GM21360 (cell line): ENCODE data around the gene WRAP53.

ENCODE experiments used
- ATAC-seq: cut with Tn5 transposase; IDR thresholded peaks from one replicate; pipeline ENCODE4 v1.9.1; 2021; ENCODE audit warnings: mild to moderate bottlenecking, moderate library complexity; ENCODE audit not compliant: unreplicated experiment

WRAP53 gene

GRCh38 chr17:7677388-7678067 is 10.7 kb upstream of the WRAP53 start:
- ATAC-seq, result no peak

- ATAC-seq, result no peak
Measured at GRCh38 chr17:7684851-7685532, 3.3 kb upstream of the WRAP53 start.

- ATAC-seq, result peak; percentile 41
Measured at GRCh38 chr17:7685533-7686221, 2.6 kb upstream of the WRAP53 start.

- ATAC-seq, result peak; percentile 37
Measured at GRCh38 chr17:7686222-7687071, 1.8 kb upstream of the WRAP53 start.

GRCh38 chr17:7687072-7687907 is 987 bp upstream of the WRAP53 start, which contains the start of gene TP53:
Gene TP53, minus strand, starts transcription at chr17:7687490. Its CDS starts 10,896 bp downstream, at chr17:7676594.
- peak; percentile 37 for ATAC-seq

- no peak for ATAC-seq
Measured at GRCh38 chr17:7688808-7689316, 585 bp downstream of the WRAP53 start.

GRCh38 chr17:7695586-7695985 is 7.3 kb downstream of the WRAP53 start:
- ATAC-seq, result no peak

- ATAC-seq, result no peak
Measured at GRCh38 chr17:7697828-7698588, 9.7 kb downstream of the WRAP53 start.

- ATAC-seq, result no peak
Measured at GRCh38 chr17:7700510-7700909, 12.2 kb downstream of the WRAP53 start.

GRCh38 chr17:7701681-7702080 is 13.4 kb downstream of the WRAP53 start:
- no peak for ATAC-seq

- no peak for ATAC-seq
Measured at GRCh38 chr17:7702776-7703175, 14.5 kb downstream of the WRAP53 start.

GRCh38 chr17:7703584-7704479 is 15.6 kb downstream of the WRAP53 start:
- no peak for ATAC-seq

GRCh38 chr17:7704601-7705268 is 16.5 kb downstream of the WRAP53 start, which contains the start of gene EFNB3:
Gene EFNB3, plus strand, starts transcription at chr17:7705202. Its CDS starts 397 bp downstream, at chr17:7705599.
- ATAC-seq, result no peak

GRCh38 chr17:7705269-7706255 is 17.3 kb downstream of the WRAP53 start:
- no peak for ATAC-seq

- no peak for ATAC-seq
Measured at GRCh38 chr17:7706631-7707354, 18.5 kb downstream of the WRAP53 start.

GRCh38 chr17:7707446-7707845 is 19.2 kb downstream of the WRAP53 start:
- no peak for ATAC-seq
